Medulla oblongata (tissue), 1 donor: Measurements from ENCODE around the gene CHMP4B.

ENCODE experiments used
- DNase-seq: peaks from one replicate; pipeline ENCODE4 v3.0.0-alpha.2; 2015; ENCODE audit errors: extremely low spot score

CHMP4B gene

GRCh38 chr20:33821270-33821836, 10.2 kb downstream of the CHMP4B start:
- no peak for DNase-seq

DNA sequence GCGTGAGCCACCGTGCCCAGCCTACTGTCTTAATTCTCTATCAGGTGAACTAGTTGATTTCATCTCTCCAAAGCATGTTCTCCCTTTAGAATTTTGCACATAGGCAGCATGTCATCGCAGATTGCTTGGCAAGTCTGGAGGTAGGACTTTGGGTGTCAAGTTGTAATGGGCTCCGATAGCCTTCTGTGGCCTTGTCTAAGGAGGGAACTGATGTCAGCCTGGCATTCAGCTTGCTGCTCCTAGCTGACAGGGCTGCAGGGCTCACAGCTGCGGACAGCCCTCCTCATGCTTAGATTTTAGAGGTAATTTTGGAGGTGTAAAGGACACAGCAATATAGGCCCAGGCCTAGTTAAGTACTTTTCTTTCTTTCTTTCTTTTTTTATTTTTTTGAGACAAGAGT, 11.3 kb downstream of the CHMP4B start:
- no peak for DNase-seq

DNA sequence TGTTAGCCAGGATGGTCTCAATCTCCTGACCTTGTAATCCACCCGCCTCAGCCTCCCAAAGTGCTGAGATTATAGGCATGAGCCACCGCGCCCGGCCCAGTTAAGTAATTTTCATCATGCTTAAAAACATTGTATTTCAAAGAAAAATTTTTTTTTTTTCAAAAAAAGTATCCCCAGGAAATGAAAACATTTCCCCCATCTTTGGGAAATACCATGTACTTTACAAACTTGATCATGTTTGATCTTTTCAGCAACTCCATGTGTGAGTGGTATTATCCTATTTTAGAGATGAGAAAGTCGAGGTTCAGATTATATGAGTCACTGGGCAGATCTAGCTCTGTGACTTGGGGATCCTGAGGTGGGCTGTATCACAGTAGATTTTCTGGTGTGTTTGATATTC, 11.8 kb downstream of the CHMP4B start:
- no peak for DNase-seq

DNA sequence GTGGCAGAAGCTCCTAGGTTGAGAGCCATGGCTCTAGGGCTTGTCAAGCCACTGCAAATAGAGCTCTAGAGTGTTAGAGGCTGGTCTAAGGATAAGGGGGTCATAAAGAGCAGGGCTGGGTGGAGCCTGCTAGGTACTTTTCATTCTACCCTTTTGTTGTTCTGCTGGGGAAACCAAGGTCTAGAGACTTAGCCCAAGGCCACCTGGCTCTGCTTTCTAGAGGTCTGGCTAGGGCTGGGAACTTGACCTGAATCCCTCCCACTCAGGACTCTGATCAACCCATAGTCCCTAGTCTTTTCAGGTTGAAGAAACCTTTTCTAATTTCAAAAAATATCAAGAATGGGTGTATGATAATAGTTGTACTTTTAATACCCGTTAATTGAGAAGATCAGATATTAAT, 13.7 kb downstream of the CHMP4B start:
- no peak for DNase-seq

- DNase-seq = no peak
Measured at GRCh38 chr20:33825340-33826269, 14.5 kb downstream of the CHMP4B start.

DNA sequence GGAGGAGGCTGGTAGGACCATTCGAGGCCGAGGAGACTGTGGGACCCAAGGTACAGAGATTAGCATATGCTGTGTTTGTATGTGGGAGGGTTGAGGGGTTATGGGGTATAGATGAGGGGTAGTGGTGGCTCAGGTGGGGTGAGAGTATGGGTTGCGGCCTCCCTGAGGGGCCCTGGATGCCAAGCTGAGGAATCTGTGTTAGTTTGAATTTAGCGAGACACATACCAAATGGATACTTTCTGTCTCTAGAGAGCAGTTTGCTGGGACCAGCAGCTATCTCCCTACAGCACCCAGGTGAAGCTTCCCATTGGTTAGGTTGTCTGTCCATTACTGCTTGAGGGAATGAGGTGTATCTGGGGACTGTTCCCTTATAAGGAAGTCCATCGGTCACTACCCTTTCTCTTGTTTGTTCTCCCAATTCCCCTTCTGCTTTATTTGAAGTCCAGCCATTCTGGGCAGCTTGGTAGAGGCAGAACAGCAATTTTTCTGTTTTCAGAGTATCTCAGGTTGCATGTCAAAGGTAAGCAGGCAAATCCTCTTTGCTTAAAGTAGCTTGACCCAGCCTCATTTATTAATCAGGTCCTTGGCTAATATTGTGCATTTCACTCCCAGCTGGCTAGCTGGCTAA, 15.2 kb downstream of the CHMP4B start:
- no peak for DNase-seq

DNA sequence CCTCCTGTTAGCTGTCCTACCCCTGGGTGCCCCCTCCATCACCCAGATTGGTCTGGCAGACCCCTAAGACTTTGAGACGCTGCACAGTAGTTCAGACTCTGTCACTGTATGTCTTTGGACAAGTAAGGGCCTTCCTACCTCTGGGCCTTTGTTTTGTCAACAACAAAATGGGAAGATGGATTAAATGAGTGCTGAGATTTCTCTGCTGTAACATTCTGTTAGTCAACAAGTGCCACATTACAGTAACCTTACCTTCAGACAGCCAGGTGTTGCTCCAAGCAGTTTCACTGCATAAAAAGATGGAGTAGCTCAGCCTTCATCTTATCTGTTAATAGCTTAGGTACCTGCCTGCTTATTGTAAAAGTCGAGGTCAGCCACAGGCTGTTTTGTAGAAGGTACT, 16.0 kb downstream of the CHMP4B start:
- no peak for DNase-seq

DNA sequence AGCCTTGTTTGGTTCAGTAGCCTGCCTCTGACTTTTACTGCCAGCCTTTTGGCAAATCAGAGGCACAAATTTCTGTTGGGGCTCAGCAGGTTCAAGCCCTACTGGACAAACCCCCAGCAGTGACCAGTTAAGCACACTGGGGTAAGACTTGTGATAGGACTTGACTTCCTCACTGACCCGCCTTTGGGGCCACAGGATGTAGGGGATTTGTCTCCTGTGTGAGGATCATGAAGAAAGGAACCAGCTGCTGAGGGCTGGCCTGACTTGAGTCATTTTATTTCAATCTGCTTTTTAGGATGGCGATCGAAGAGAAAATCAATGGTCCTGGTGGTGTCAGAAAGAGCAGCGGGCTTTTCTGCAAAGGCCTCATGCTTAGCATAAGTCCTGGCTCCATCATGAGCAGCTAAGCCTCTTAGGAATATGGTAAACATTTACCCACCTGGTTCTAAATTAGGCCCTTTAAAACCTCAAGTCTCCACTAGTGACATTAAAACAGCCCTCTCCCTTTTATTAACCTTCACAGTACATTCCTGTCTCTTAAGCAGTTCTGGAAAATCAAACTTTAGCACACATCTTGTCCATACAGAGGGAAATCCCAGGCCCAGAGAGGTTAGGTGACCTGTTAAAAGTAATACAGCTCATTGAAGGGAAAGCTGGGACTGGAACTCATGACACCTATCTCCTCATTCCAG, 16.6 kb downstream of the CHMP4B start:
- DNase-seq = no peak

DNA sequence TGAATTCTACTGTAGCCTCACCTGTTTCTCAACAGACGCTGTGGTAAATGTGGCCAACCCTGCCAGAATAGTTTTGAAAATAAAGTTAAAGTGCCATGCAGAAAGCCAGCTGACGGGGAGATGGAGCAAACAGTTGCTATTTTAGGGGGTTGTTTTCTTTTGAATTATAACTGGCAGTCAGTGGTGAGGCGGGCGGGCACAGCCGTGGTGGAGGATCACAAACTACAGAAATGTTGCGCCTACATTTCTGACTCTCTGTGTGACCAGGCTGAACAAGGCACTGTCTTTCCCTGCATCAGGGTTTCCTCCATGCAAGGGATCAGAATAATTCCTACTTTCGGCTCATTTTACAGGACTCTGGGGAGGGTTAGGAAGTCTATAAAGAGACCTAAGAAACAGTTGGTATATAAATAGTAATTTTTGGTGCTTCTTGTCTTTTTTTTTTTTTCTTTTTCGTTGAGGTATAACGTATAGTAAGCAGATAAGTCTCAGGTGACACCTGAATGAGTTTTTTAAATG, 17.2 kb downstream of the CHMP4B start:
- DNase-seq = no peak

- DNase-seq = no peak
Measured at GRCh38 chr20:33828967-33829560, 17.9 kb downstream of the CHMP4B start.

DNA sequence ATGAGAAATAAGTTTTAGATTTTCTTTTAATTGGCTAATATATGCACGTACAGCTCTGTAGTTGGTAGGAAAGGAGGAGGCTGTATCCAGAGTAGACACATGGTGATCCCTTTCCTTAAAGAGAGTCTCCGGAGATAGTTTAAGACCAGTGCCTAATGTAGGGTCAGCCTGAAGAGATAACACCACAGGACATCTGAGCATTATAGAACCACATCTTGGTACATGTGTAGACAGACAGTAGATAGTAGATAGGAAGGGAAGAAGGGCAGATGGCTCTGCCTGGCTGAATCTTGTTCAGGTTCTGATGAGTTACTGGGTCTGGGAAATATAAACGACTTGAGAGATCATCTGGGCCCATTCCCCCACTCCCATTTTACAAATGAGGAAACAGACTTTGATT, 18.5 kb downstream of the CHMP4B start:
- DNase-seq = no peak

GRCh38 chr20:33830371-33830770, 19.2 kb downstream of the CHMP4B start:
- no peak for DNase-seq

DNA sequence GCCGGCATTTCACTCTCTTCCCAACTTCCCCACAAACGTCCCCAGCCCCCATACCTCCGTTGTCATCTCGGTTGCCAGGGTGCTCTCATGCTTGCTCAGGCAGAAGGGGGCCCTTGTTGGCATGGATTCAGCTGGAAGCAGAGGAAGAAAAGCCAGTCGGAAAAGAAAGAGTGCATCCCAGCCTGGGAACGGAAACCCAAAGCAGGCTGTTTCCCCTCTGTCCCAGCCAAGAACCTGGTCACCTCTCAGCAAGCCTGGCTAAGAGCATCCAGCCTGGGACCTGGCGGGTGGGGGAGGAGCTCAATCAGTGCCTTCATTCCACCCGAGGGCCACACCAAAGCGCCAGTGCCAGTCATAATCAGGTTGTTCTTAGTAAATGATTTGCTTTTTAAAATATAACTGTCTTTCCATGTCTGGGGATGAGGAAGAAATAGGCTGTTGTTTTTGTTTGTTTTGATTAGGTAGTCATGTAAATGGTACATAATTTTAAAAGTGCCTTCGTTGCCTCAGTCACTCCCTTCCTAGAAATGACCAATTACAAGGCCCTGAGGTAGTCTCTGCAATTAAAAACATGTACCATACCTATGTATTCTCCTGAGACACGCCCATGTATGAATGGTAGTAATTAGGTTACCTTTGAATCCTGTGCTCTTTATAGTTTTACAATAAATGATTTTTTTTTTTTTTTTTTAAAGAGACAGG, 21.1 kb downstream of the CHMP4B start:
- DNase-seq = peak; percentile 35

DNA sequence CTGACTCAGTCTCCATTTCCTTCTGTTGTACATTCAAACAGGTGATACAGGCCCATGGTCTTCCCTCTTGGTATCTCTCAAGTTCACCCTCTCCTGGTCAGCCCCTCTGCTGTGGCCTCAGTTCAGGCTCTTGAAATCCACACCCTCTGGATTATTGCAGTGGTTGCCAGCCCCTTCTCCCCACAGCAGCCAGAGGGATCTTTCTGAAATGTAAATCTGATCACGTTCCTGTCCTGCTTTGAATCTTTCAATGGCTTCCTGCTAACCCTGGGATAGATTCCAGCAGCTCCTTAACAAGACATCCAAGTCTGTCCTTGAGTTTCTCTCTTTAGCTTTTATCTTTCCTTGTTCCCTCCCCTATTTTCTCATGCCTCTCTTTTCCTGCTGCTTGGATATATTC, 22.2 kb downstream of the CHMP4B start:
- no peak for DNase-seq

- DNase-seq = no peak
Measured at GRCh38 chr20:33835615-33836172, 24.5 kb downstream of the CHMP4B start.

GRCh38 chr20:33836277-33836676, 25.1 kb downstream of the CHMP4B start:
- DNase-seq = no peak

DNA sequence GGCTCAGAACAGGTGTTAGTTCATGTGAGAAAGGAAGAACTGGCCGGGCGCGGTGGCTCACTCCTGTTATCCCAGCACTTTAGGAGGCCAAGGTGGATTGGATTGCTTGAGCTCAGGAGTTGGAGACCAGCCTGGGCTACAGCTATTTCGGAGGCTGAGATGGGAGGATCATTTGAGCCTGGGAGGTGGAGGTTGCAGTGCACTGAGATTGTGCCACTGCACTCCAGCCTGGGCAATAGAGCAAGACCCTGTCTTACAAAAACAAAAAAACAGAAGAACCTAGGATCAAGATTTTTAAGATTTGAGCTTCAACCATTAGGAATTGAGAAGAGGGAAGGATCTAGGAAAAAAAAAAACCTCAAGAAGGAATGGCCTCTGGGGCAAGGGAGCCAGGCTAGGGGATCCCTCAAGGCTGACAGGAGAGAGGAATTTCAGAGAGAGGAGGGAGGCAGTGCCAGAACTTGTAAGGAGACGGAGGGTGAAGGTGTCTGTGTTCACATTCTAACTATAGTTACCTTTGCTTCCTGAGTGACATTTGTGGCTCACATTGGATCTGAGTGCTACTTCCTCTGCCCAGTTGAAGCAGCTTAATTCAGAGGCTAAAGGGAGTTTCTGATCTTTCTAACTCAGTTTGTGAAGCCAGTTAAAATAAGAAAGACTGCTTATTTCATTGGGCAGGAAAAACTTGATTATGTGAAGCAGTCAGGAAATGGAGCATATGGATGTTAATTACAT, 26.1 kb downstream of the CHMP4B start:
- DNase-seq = no peak

DNA sequence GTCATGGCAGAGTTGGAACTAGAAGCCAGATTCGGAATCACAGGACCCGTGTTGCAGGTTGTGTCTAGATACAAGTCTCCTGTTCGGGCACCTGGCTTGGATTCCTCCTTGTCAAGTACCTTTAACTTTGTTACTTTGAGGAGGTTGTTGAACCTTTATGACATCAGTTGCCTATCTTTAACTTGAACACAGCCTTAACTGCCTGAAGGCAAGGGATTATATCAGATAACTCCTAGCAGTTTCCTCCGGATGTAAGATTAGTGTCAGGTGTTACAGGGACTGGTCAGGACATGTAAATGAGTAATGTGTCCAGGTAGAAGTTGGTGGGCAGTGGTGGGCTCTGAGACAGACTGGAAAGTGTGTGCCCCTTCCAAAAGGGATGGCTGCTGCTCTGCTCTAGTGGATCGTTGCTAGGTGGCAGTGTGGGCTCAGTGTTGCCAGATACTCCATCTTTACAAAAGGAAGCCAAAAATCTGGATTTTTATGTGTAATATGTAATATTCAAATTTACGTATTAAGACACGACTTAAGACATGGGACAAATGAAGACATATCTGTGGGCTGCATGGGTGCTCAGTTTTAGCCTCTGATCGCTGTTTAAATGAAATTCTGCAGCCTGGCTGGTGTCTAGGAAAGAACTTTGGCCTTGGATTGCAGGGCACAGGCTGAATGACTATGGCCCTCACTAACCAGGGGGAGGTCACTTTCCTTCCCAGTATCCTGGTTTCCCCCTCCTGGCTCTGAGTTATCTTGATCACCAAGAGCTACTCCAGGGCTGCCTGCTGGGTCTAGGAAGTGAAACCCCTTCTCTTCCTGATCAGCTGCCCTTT, 27.1 kb downstream of the CHMP4B start:
- no peak for DNase-seq

DNA sequence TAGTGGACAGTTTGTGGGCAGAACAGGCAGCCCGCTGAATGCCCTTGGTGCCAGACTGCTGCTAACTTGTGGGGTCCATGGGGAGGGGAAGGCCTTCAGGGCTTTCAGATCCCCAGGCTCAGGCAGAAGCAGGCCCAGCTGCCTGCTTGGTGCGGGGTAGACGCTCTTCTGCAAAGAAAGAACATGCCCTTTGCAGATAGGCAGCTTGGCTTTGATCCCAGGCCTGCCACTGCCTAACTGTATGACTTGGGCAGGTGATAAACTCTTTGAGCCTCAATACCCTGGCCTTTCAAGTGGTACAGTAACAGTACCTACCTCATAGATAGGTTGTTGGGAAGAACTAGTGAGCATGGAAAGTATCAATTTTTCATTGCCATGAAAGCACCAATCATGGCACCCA, 28.4 kb downstream of the CHMP4B start:
- DNase-seq = no peak
